Measurements from ENCODE around the gene IL16.

Gene IL16

GRCh38 chr15:81165535-81165934, 31.1 kb upstream of the IL16 start:
- Mint-ChIP-seq H3K27ac (no peak overlapping the region), H3K36me3 (ENCODE audit: low read depth) (no peaks in the 10 kb centered on the region), H3K4me3 (no peak overlapping the region), H3K9me3 (no peaks in the 10 kb centered on the region), H3K27me3 (no peaks in the 10 kb centered on the region), H3K4me1 (ENCODE audit: low read depth) (peaks cover 41% of the 10 kb centered on the region)
- DNase-seq = no peak

GRCh38 chr15:81166636-81167305, 29.9 kb upstream of the IL16 start:
- Mint-ChIP-seq H3K27me3 (no peaks in the 10 kb centered on the region), H3K4me1 (ENCODE audit: low read depth) (peaks cover 28% of the 10 kb centered on the region), H3K27ac (no peak overlapping the region), H3K9me3 (no peaks in the 10 kb centered on the region), H3K4me3 (no peak overlapping the region), H3K36me3 (ENCODE audit: low read depth) (no peaks in the 10 kb centered on the region)
- DNase-seq = no peak

GRCh38 chr15:81168131-81168526, 28.6 kb upstream of the IL16 start:
- Mint-ChIP-seq H3K27ac (no peak overlapping the region), H3K4me1 (ENCODE audit: low read depth) (peaks cover 20% of the 10 kb centered on the region), H3K27me3 (no peaks in the 10 kb centered on the region), H3K9me3 (no peaks in the 10 kb centered on the region), H3K36me3 (ENCODE audit: low read depth) (no peaks in the 10 kb centered on the region), H3K4me3 (no peak overlapping the region)
- DNase-seq = no peak

- H3K4me1 Mint-ChIP-seq (ENCODE audit: low read depth) = peaks cover 20% of the 10 kb centered on the region
- H3K9me3 Mint-ChIP-seq = no peaks in the 10 kb centered on the region
- H3K27me3 Mint-ChIP-seq = no peaks in the 10 kb centered on the region
- H3K27ac Mint-ChIP-seq = no peak overlapping the region
- H3K4me3 Mint-ChIP-seq = no peak overlapping the region
- no peak for DNase-seq
- no peaks in the 10 kb centered on the region for H3K36me3 Mint-ChIP-seq (ENCODE audit: low read depth)
These were observed 28.0 kb upstream of the IL16 start for GRCh38 chr15:81168644-81169043.

DNA sequence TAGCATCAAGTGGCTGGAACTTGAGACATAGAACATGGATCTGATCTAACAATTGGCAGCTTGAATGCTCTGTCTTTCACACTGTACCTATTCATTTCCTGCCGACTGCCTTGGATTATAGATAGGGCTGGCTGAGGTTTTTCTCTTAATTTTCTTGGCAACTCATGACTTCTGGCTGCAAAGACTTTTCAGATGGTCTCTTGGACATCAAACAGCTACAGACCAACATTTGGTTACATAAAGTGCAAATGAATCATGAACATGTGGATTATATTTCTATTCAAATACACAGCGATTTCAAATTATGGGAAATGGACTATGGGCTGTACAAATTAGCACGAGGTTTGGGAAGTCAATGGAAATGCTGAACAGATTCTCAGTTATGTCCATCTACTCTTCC, 26.2 kb upstream of the IL16 start:
- H3K36me3 Mint-ChIP-seq (ENCODE audit: low read depth) = no peaks in the 10 kb centered on the region
- DNase-seq = no peak
- H3K27me3 Mint-ChIP-seq = no peaks in the 10 kb centered on the region
- no peak overlapping the region for H3K27ac Mint-ChIP-seq
- peaks cover 14% of the 10 kb centered on the region for H3K4me1 Mint-ChIP-seq (ENCODE audit: low read depth)
- no peak overlapping the region for H3K4me3 Mint-ChIP-seq
- H3K9me3 Mint-ChIP-seq = no peaks in the 10 kb centered on the region

GRCh38 chr15:81171286-81171685, 25.4 kb upstream of the IL16 start:
- Mint-ChIP-seq H3K27ac (no peak overlapping the region), H3K27me3 (no peaks in the 10 kb centered on the region), H3K9me3 (no peaks in the 10 kb centered on the region)

DNA sequence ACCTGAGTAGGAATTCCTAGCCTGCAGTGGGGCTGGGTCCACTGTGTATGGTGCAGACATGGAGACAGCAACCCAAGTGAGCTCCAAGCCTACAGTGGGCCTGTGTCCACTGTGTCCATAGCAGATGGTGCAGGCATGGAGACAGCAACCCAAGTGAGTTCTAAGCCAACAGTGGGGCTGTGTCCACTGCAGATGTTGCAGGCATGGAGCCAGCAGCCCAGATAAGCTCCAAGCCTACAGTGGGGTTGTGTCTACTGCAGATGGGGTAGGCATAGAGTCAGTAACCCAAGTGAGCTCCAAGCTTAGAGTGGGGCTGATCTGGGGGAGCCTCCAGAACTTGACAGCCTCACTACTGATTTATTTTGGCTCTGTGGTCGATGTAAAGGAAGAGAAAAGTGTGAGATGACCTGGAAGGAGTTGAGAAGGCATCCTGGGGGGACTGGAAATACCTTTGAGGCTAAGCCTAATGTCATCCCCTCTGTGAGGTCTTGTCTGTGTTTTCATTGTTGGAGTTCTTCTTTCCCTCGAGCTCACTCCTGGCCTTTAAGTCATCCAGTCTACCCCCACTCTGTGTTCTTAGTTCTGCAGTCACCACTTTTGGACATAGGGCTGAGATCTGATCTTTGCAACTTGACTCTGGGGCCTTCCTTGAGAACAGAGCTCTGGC, 22.4 kb upstream of the IL16 start:
- H3K36me3 Mint-ChIP-seq (ENCODE audit: low read depth) = no peaks in the 10 kb centered on the region
- no peaks in the 10 kb centered on the region for H3K27me3 Mint-ChIP-seq
- no peaks in the 10 kb centered on the region for H3K9me3 Mint-ChIP-seq
- H3K4me1 Mint-ChIP-seq (ENCODE audit: low read depth) = no peaks in the 10 kb centered on the region
- no peak for DNase-seq
- H3K4me3 Mint-ChIP-seq = no peak overlapping the region
- H3K27ac Mint-ChIP-seq = no peak overlapping the region

More at GRCh38 chr15:81171286-81171685, 25.4 kb upstream of the IL16 start:
- peaks cover 14% of the 10 kb centered on the region for H3K4me1 Mint-ChIP-seq (ENCODE audit: low read depth)
- H3K4me3 Mint-ChIP-seq = no peak overlapping the region
- H3K36me3 Mint-ChIP-seq (ENCODE audit: low read depth) = no peaks in the 10 kb centered on the region
- no peak for DNase-seq

DNA sequence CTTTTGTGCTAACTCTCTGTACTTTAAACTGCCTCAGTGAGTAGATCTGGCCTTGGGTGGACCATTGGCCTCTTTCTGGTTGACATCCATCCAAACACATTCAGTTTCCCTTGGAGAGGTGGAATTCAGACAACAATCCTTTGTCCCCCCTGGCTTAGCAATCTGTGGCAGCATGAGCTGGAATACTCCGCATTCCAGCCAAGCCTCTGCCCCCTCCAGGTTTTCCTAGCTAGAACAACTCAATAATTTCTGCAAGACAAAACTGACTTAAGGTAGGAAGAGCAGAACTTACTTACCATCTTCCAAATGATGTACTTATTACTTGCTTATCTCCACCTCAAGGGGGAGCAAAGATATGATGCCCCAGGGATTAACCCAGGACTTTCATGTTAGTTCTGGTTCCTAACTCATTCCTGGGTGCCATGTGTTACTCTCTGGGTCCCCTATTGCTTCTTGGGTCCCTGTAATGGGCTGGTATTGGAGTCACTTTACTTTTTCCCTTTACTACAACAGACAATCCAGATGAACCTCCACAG, 21.8 kb upstream of the IL16 start:
- Mint-ChIP-seq H3K27me3 (no peaks in the 10 kb centered on the region), H3K36me3 (ENCODE audit: low read depth) (no peaks in the 10 kb centered on the region), H3K4me3 (no peak overlapping the region), H3K9me3 (no peaks in the 10 kb centered on the region), H3K4me1 (ENCODE audit: low read depth) (no peaks in the 10 kb centered on the region), H3K27ac (no peak overlapping the region)
- no peak for DNase-seq

- no peaks in the 10 kb centered on the region for H3K36me3 Mint-ChIP-seq (ENCODE audit: low read depth)
- H3K27me3 Mint-ChIP-seq = no peaks in the 10 kb centered on the region
- no peak overlapping the region for H3K27ac Mint-ChIP-seq
- H3K9me3 Mint-ChIP-seq = no peaks in the 10 kb centered on the region
- no peaks in the 10 kb centered on the region for H3K4me1 Mint-ChIP-seq (ENCODE audit: low read depth)
- DNase-seq = no peak
- no peak overlapping the region for H3K4me3 Mint-ChIP-seq
These were observed 21.2 kb upstream of the IL16 start for GRCh38 chr15:81175496-81175895.

- H3K9me3 Mint-ChIP-seq = no peaks in the 10 kb centered on the region
- no peaks in the 10 kb centered on the region for H3K4me1 Mint-ChIP-seq (ENCODE audit: low read depth)
- no peak overlapping the region for H3K27ac Mint-ChIP-seq
- H3K27me3 Mint-ChIP-seq = peaks cover 4% of the 10 kb centered on the region
- no peaks in the 10 kb centered on the region for H3K36me3 Mint-ChIP-seq (ENCODE audit: low read depth)
- H3K4me3 Mint-ChIP-seq = no peak overlapping the region
- no peak for DNase-seq
These were observed 20.3 kb upstream of the IL16 start for GRCh38 chr15:81176291-81176893.

GRCh38 chr15:81178365-81178764, 18.3 kb upstream of the IL16 start:
- Mint-ChIP-seq H3K36me3 (ENCODE audit: low read depth) (no peaks in the 10 kb centered on the region), H3K4me3 (no peak overlapping the region), H3K27me3 (peaks cover 19% of the 10 kb centered on the region), H3K27ac (no peak overlapping the region), H3K9me3 (no peaks in the 10 kb centered on the region), H3K4me1 (ENCODE audit: low read depth) (peaks cover 14% of the 10 kb centered on the region)
- no peak for DNase-seq

DNA sequence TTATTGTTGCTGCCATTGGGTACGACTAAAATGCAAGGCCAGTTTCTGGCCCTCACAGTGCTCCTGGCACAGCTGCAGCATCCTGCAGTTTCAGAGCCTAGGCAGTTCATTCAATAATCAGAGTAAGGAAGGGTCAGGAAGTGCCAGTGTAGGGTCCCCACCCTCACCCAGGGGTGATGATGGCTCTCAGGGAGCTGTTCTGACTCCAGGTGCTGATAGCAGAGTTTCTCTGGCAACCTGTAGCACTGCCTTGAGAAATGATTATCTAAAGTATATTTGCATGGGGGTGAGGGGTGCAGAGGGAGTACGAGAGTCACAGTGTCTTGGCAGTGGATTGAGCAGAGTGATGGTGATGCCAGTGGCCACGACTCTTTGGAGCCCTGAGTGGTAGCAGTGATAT, 15.5 kb upstream of the IL16 start:
- DNase-seq = no peak
- H3K36me3 Mint-ChIP-seq (ENCODE audit: low read depth) = no peaks in the 10 kb centered on the region
- no peaks in the 10 kb centered on the region for H3K9me3 Mint-ChIP-seq
- H3K4me1 Mint-ChIP-seq (ENCODE audit: low read depth) = peaks cover 27% of the 10 kb centered on the region
- no peak overlapping the region for H3K27ac Mint-ChIP-seq
- H3K4me3 Mint-ChIP-seq = no peak overlapping the region
- peaks cover 28% of the 10 kb centered on the region for H3K27me3 Mint-ChIP-seq

DNA sequence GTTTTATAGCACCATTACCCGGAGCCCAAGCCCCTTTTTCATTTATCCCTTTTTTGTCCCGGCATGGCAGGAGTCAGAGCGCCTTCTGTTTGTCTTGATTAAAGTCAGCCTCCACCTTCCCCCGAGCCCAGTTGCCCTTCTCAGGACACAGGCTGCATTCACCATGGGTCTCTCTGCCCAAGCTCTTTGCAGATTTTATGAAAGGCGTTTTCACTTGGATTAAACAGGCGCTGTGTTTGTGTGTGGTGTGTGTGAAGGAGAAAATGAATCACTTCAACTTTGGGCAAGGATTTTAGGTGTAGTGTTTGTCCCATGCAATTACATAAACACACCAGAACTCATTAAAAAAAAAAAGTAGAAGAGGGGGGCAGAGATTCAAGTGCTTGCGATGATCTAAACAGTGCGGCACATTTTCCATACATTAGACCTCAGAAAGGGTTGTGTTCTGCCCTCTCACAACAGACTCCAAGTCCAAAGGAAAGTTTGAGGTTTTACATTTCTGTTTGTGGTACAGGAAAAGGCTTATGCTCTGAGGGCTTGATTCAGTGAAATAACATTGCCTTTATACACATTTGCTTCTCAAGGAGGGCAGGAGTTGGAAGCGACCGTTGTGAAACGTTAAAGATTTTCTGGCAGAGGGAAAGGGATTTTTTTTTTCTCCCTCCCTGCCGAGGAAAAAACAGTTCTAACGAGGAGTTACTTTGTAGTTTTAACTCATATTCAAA, 14.5 kb upstream of the IL16 start:
- Mint-ChIP-seq H3K4me3 (no peak overlapping the region), H3K27ac (no peak overlapping the region), H3K36me3 (ENCODE audit: low read depth) (no peaks in the 10 kb centered on the region), H3K9me3 (no peaks in the 10 kb centered on the region), H3K27me3 (peaks cover 28% of the 10 kb centered on the region), H3K4me1 (ENCODE audit: low read depth) (peaks cover 27% of the 10 kb centered on the region)
- no peak for DNase-seq

- no peak overlapping the region for H3K4me3 Mint-ChIP-seq
- peaks cover 28% of the 10 kb centered on the region for H3K27me3 Mint-ChIP-seq
- H3K9me3 Mint-ChIP-seq = no peaks in the 10 kb centered on the region
- H3K36me3 Mint-ChIP-seq (ENCODE audit: low read depth) = no peaks in the 10 kb centered on the region
- no peak for DNase-seq
- peaks cover 27% of the 10 kb centered on the region for H3K4me1 Mint-ChIP-seq (ENCODE audit: low read depth)
- no peak overlapping the region for H3K27ac Mint-ChIP-seq
These were observed 13.8 kb upstream of the IL16 start for GRCh38 chr15:81182756-81183438.

Data from activated T-cell treated with anti-CD3 and anti-CD28 coated beads, Interleukin-2, amount 50 U/mL, for 24 hours (primary cell).